Measurements from ENCODE around the gene SIVA1. TPM values are rescaled to one million over a fixed set of nuclear protein-coding genes. Genes with fewer than 3 reads are reported as not detected.

Gene SIVA1
- total RNA-seq, 2 donors from 2014 or later = 65.2 to 121 TPM

GRCh38 chr14:104735830-104736642, 16.9 kb upstream of the SIVA1 start:
- no peak overlapping the region for H3K4me3 Mint-ChIP-seq
- H3K36me3 Mint-ChIP-seq (ENCODE audit: low read depth) = no peaks in the 10 kb centered on the region
- H3K9me3 Mint-ChIP-seq = no peaks in the 10 kb centered on the region
- H3K27me3 Mint-ChIP-seq = no peaks in the 10 kb centered on the region
- ATAC-seq (replicated peaks) = peak; percentile 18
- no peak overlapping the region for H3K27ac Mint-ChIP-seq
- H3K4me1 Mint-ChIP-seq = no peaks in the 10 kb centered on the region

GRCh38 chr14:104738375-104739019, 14.4 kb upstream of the SIVA1 start:
- no peak for ATAC-seq (replicated peaks)
- Mint-ChIP-seq H3K27ac (no peak overlapping the region), H3K4me3 (no peak overlapping the region), H3K4me1 (no peaks in the 10 kb centered on the region), H3K27me3 (no peaks in the 10 kb centered on the region), H3K36me3 (ENCODE audit: low read depth) (no peaks in the 10 kb centered on the region), H3K9me3 (no peaks in the 10 kb centered on the region)

- Mint-ChIP-seq H3K36me3 (ENCODE audit: low read depth) (no peaks in the 10 kb centered on the region), H3K27me3 (no peaks in the 10 kb centered on the region), H3K4me1 (no peaks in the 10 kb centered on the region), H3K4me3 (no peak overlapping the region), H3K27ac (no peak overlapping the region), H3K9me3 (no peaks in the 10 kb centered on the region)
- ATAC-seq (replicated peaks) = no peak
Measured at GRCh38 chr14:104739026-104739425, 13.9 kb upstream of the SIVA1 start.

GRCh38 chr14:104739546-104740516, 13.1 kb upstream of the SIVA1 start:
- Mint-ChIP-seq H3K9me3 (no peaks in the 10 kb centered on the region), H3K36me3 (ENCODE audit: low read depth) (no peaks in the 10 kb centered on the region), H3K4me1 (no peaks in the 10 kb centered on the region), H3K27ac (no peak overlapping the region), H3K4me3 (no peak overlapping the region), H3K27me3 (no peaks in the 10 kb centered on the region)
- peak; percentile 24 for ATAC-seq (replicated peaks)

GRCh38 chr14:104741108-104741802, 11.7 kb upstream of the SIVA1 start:
- Mint-ChIP-seq H3K4me3 (no peak overlapping the region), H3K27me3 (no peaks in the 10 kb centered on the region), H3K4me1 (peaks cover 4% of the 10 kb centered on the region), H3K36me3 (ENCODE audit: low read depth) (no peaks in the 10 kb centered on the region), H3K27ac (no peak overlapping the region), H3K9me3 (no peaks in the 10 kb centered on the region)
- no peak for ATAC-seq (replicated peaks)

- H3K4me1 Mint-ChIP-seq = peaks cover 4% of the 10 kb centered on the region
- H3K27me3 Mint-ChIP-seq = no peaks in the 10 kb centered on the region
- no peak for ATAC-seq (replicated peaks)
- H3K4me3 Mint-ChIP-seq = no peak overlapping the region
- H3K9me3 Mint-ChIP-seq = no peaks in the 10 kb centered on the region
- H3K27ac Mint-ChIP-seq = no peak overlapping the region
- no peaks in the 10 kb centered on the region for H3K36me3 Mint-ChIP-seq (ENCODE audit: low read depth)
Measured at GRCh38 chr14:104741803-104742251, 11.1 kb upstream of the SIVA1 start.

- Mint-ChIP-seq H3K27me3 (no peaks in the 10 kb centered on the region), H3K27ac (no peak overlapping the region), H3K4me1 (peaks cover 4% of the 10 kb centered on the region), H3K36me3 (ENCODE audit: low read depth) (no peaks in the 10 kb centered on the region), H3K4me3 (no peak overlapping the region), H3K9me3 (no peaks in the 10 kb centered on the region)
- no peak for ATAC-seq (replicated peaks)
Measured at GRCh38 chr14:104742586-104743455, 10.1 kb upstream of the SIVA1 start.

GRCh38 chr14:104743461-104744380, 9.2 kb upstream of the SIVA1 start:
- Mint-ChIP-seq H3K36me3 (ENCODE audit: low read depth) (no peaks in the 10 kb centered on the region), H3K27ac (no peak overlapping the region), H3K4me3 (no peak overlapping the region), H3K4me1 (peaks cover 4% of the 10 kb centered on the region), H3K9me3 (no peaks in the 10 kb centered on the region), H3K27me3 (no peaks in the 10 kb centered on the region)
- ATAC-seq (replicated peaks) = no peak

GRCh38 chr14:104744484-104744883, 8.5 kb upstream of the SIVA1 start:
- no peak overlapping the region for H3K27ac Mint-ChIP-seq
- no peak for ATAC-seq (replicated peaks)
- H3K4me1 Mint-ChIP-seq = peaks cover 4% of the 10 kb centered on the region
- no peak overlapping the region for H3K4me3 Mint-ChIP-seq
- no peaks in the 10 kb centered on the region for H3K27me3 Mint-ChIP-seq
- no peaks in the 10 kb centered on the region for H3K9me3 Mint-ChIP-seq
- no peaks in the 10 kb centered on the region for H3K36me3 Mint-ChIP-seq (ENCODE audit: low read depth)

GRCh38 chr14:104745431-104745830, 7.5 kb upstream of the SIVA1 start:
- no peaks in the 10 kb centered on the region for H3K36me3 Mint-ChIP-seq (ENCODE audit: low read depth)
- no peaks in the 10 kb centered on the region for H3K9me3 Mint-ChIP-seq
- peaks cover 4% of the 10 kb centered on the region for H3K4me1 Mint-ChIP-seq
- H3K27ac Mint-ChIP-seq = no peak overlapping the region
- peak overlapping the region; percentile 28 for H3K4me3 Mint-ChIP-seq
- no peak for ATAC-seq (replicated peaks)
- no peaks in the 10 kb centered on the region for H3K27me3 Mint-ChIP-seq

- Mint-ChIP-seq H3K27ac (no peak overlapping the region), H3K9me3 (no peaks in the 10 kb centered on the region), H3K4me1 (peaks cover 4% of the 10 kb centered on the region), H3K27me3 (no peaks in the 10 kb centered on the region), H3K4me3 (peak overlapping the region; percentile 28), H3K36me3 (ENCODE audit: low read depth) (no peaks in the 10 kb centered on the region)
- peak; percentile 87 for ATAC-seq (replicated peaks)
Measured at GRCh38 chr14:104746071-104746545, 6.8 kb upstream of the SIVA1 start.

GRCh38 chr14:104746934-104747481, 5.9 kb upstream of the SIVA1 start:
- ATAC-seq (replicated peaks) = no peak
- Mint-ChIP-seq H3K4me3 (no peak overlapping the region), H3K27me3 (no peaks in the 10 kb centered on the region), H3K27ac (no peak overlapping the region), H3K9me3 (no peaks in the 10 kb centered on the region), H3K36me3 (ENCODE audit: low read depth) (no peaks in the 10 kb centered on the region), H3K4me1 (peaks cover 4% of the 10 kb centered on the region)
